Transverse colon (tissue), 4 donors: ENCODE data around the gene IKZF3. TPM values are rescaled to one million over a fixed set of nuclear protein-coding genes. Genes with fewer than 3 reads are reported as not detected.
"Not testable (repeated sequence)": the region's sequence is repeated elsewhere in the genome, so short reads cannot be mapped to it uniquely, and the experiment has no call there.

Source experiments
- DNase-seq: peaks from one replicate; pipeline ENCODE4 v3.0.0-alpha.2; 2019
- H3K27ac ChIP-seq, 4 donors: fragments of 200-600 bp; sonication (generic); 2 replicates each; pipeline ENCODE4 v1.5.1; 2016 to 2018; ENCODE audit warnings: inconsistent platforms in 4 of 4
- H3K27me3 ChIP-seq: fragments of 200-600 bp; sonication (generic); 2 replicates; pipeline ENCODE4 v1.5.1; 2017; ENCODE audit warnings: inconsistent platforms
- H3K36me3 ChIP-seq, 4 donors: fragments of 200-600 bp; sonication (generic); 2 replicates each; pipeline ENCODE4 v1.5.1; 2017 to 2019; ENCODE audit warnings: inconsistent platforms in 4 of 4
- H3K4me1 ChIP-seq, 4 donors: fragments of 200-600 bp; sonication (generic); 2 replicates each; pipeline ENCODE4 v1.5.1; 2017 to 2020; ENCODE audit warnings: inconsistent platforms in 4 of 4
- H3K4me3 ChIP-seq, 4 donors: fragments of 200-600 bp; sonication (generic); 1 replicate in 1 of 4; 2 replicates in 3 of 4; pipeline versions ENCODE4 v1.5.1 to v1.6.1; 2017 to 2019; ENCODE audit warnings: inconsistent platforms in 4 of 4
- H3K9me3 ChIP-seq, 2 donors: fragments of 200-600 bp; sonication (generic); 2 replicates each; pipeline ENCODE4 v1.5.1; 2017 to 2019; ENCODE audit warnings: inconsistent platforms in 2 of 2
- EP300 ChIP-seq: sonication (generic); formaldehyde crosslinking; IDR thresholded peaks from one replicate; pipeline ENCODE4 v1.6.1; 2017; ENCODE audit warnings: antibody characterized with exemption, low read depth
- POLR2A ChIP-seq: fragments of 450-650 bp; IDR thresholded peaks from one replicate; pipeline ENCODE4 v1.6.1; 2016; ENCODE audit warnings: antibody characterized with exemption, mild to moderate bottlenecking, moderate library complexity
- POLR2AphosphoS5 ChIP-seq, 3 donors: sonication (generic); formaldehyde crosslinking; IDR thresholded peaks; one replicate each; pipeline ENCODE4 v1.6.1; 2016; ENCODE audit warnings: antibody characterized with exemption in 3 of 3
- WGBS, 2 donors: methylation state at CpG; one replicate each; pipeline ENCODE4 v1.1.5; 2018; ENCODE audit warnings: low coverage in 1 of 2; 5-methylcytosine and 5-hydroxymethylcytosine counted together
- in situ Hi-C, 4 donors: fragments of 200-750 bp; cut with MboI; loops; one replicate each; pipeline versions ENCODE4 v1.15.0 to v1.15.1; 2017; ENCODE audit warnings: low sequenced_read_pairs in 3 of 4, low pct_ligation_motif_present in 1 of 4, low pct_unique_long_range_greater_than_20kb in 1 of 4
- intact Hi-C: fragments of 100-400 bp; cut with DNase I; formaldehyde crosslinking; loops from one replicate; pipeline ENCODE4 v1.15.1; 2023; ENCODE audit warnings: low total_unique reads
- total RNA-seq, 4 donors: library from RNA; depleted of rRNA; stranded (reverse); fragments of >200 nt; gene quantifications; one replicate each; pipeline ENCODE4 v1.1.0, GENCODE V29; 2016
- TF ChIP-seq, protein P1 (sequence below), 5 experiments: fragments of 200-600 bp in 3 of 5; fragments of 450-650 bp in 2 of 5; sonication (generic) in 3 of 5; IDR thresholded peaks; 1 replicate in 2 of 5; 2 replicates in 3 of 5; pipeline ENCODE4 v1.5.1; 2016 to 2017; ENCODE audit warnings: antibody characterized with exemption in 5 of 5, inconsistent platforms in 3 of 5, mild to moderate bottlenecking in 2 of 5, moderate library complexity in 1 of 5

The IKZF3 gene
- total RNA-seq, 4 donors from 2014 or later, result 2.2 to 13.5 (median 3.0) TPM

DNA sequence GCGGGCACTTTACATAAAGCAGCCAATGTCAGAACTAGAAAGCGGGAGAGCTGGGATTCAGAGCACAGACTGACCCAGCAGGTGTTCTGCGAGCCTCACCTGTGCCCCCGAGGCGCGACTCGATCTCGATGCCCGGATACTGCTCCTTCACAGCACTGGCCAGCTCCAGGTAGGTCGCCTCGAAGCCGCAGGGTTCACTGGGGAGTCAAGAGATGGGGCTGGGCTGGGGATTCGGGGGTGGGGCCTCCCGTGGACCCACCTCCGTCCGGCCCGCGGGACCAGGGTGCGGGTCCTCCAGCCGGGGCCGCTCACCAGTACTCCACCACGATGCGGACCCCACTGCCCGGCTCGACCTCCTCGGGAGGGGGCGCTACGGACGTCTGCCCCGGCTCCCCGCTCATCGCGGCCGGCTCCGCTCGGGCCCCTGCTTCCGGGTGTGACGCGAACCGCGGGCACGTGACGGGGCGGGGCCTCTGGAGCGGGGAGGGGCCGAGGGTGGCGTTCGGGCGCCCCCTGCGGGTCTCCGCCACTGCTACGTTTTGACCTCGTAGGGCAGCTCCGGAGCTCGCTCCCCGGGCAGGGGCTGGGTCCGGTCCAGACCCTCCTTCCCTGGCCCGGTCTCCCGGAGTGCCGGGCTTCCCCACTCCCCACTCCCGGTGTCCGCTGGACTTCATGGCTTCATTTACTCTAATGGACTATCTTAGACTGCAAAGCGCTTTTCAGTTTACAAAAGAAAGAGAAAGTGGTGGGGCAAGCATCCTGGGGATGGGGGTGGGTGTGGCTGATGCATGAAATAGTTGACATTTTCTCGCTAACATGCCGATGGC, 133.8 kb downstream of the IKZF3 start, which contains the start of gene MIEN1:
Gene MIEN1, minus strand, starts transcription at position 438 of the 827 bp plus-strand sequence. Its CDS starts 37 bp downstream, at position 401.
- in situ Hi-C loops (loop anchor here in 1 of 4 donors (25.0 kb wide), 1 partner anchor 93 kb away; the partner anchor contains the start of genes PPP1R1B and STARD3), intact Hi-C loops (no loop called here)
- DNase-seq, result peak; percentile 95
- H3K27me3 ChIP-seq, result no peaks in the 10 kb centered on the region
- H3K36me3 ChIP-seq, result peaks cover 0 to 17% (median 0%) of the 10 kb centered on the region in 4 donors
- peak within 1 kb of the TSS; percentile 86 to 95 (median 91) for H3K27ac ChIP-seq
- peaks cover 8 to 13% (median 10%) of the 10 kb centered on the region in 4 donors for H3K4me1 ChIP-seq
- TF ChIP-seq, protein P1, sequence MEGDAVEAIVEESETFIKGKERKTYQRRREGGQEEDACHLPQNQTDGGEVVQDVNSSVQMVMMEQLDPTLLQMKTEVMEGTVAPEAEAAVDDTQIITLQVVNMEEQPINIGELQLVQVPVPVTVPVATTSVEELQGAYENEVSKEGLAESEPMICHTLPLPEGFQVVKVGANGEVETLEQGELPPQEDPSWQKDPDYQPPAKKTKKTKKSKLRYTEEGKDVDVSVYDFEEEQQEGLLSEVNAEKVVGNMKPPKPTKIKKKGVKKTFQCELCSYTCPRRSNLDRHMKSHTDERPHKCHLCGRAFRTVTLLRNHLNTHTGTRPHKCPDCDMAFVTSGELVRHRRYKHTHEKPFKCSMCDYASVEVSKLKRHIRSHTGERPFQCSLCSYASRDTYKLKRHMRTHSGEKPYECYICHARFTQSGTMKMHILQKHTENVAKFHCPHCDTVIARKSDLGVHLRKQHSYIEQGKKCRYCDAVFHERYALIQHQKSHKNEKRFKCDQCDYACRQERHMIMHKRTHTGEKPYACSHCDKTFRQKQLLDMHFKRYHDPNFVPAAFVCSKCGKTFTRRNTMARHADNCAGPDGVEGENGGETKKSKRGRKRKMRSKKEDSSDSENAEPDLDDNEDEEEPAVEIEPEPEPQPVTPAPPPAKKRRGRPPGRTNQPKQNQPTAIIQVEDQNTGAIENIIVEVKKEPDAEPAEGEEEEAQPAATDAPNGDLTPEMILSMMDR (IDR thresholded peaks at IDR 0.05), result peak; percentile 86 to 97 (median 93)
- TF ChIP-seq POLR2AphosphoS5 (IDR thresholded peaks at IDR 0.05), result peak; percentile 88 to 98 (median 96)
- TF ChIP-seq EP300, result peak; percentile 57
- TF ChIP-seq POLR2A, result peak; percentile 91
- WGBS, 2 donors, result 0 to 1% methylated on average over 1 to 45 of the region's 65 CpGs
- peak within 1 kb of the TSS; percentile 69 to 90 (median 82) for H3K4me3 ChIP-seq
- no peaks in the 10 kb centered on the region for H3K9me3 ChIP-seq

DNA sequence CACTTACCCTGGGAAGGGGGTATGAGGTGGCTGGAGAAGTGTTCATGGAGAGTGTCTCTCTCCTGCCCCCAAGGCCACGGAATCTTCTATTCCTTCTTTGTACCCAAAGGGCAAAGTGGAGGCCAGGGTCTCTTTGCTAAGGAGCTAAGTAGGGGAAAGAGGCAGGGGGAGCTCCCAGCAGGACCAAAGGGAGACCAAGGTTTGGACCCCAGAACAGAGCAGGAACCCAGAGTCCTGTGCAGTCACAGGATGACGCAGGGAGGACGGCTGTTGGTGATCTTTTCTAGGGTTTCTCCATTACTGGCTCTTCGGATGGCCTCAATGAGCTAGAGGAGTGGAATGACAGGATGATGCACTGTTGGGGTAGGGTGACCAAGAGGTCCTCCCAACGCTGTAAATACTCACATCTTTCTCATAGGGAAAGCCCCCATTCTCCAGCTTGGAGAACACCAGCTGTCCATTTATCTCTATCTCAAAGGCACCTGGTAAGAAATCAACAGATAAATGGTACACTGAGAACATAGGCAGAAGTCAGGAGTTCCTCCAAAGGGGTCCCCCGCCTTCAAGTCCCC, 134.7 kb downstream of the IKZF3 start:
- H3K36me3 ChIP-seq, result peaks cover 0 to 25% (median 0%) of the 10 kb centered on the region in 4 donors

DNA sequence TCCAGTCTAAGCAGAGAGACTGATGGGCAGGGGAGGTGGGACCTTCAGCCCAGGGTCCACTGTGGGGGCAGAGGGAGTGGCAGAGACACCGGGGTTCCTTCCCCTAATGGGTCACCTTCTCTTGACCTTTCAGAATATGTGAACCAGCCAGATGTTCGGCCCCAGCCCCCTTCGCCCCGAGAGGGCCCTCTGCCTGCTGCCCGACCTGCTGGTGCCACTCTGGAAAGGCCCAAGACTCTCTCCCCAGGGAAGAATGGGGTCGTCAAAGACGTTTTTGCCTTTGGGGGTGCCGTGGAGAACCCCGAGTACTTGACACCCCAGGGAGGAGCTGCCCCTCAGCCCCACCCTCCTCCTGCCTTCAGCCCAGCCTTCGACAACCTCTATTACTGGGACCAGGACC, 136.6 kb downstream of the IKZF3 start:
- no peak overlapping the region for H3K4me3 ChIP-seq
- DNase-seq, result no peak
- in situ Hi-C loops, result loop anchor here in 1 of 4 donors (25.0 kb wide), 1 partner anchor 90 kb away; the partner anchor contains the start of genes PPP1R1B and STARD3
- H3K36me3 ChIP-seq, result peaks cover 0 to 25% (median 0%) of the 10 kb centered on the region in 4 donors
- H3K4me1 ChIP-seq, result peaks cover 8 to 14% (median 11%) of the 10 kb centered on the region in 4 donors
- no peaks in the 10 kb centered on the region for H3K27me3 ChIP-seq
- WGBS, 2 donors, result 75% methylated on average over 10 of the region's 10 CpGs; no CpG with 5 or more reads in 1 of the 2 donors
- H3K27ac ChIP-seq, result no peak overlapping the region
- intact Hi-C loops, result no loop called here
- TF ChIP-seq POLR2A (no peak), POLR2AphosphoS5 (IDR thresholded peaks at IDR 0.05) (no peak), EP300 (no peak)
- TF ChIP-seq, protein P1 (IDR thresholded peaks at IDR 0.05), result no peak
- H3K9me3 ChIP-seq, result no peaks in the 10 kb centered on the region

More for the DNA sequence above, 134.7 kb downstream of the IKZF3 start:
- H3K27ac ChIP-seq, result peak overlapping the region; percentile 86 to 95 (median 91)
- intact Hi-C loops (no loop called here), in situ Hi-C loops (loop anchor here in 1 of 4 donors (25.0 kb wide), 1 partner anchor 92 kb away; the partner anchor contains the start of genes PPP1R1B and STARD3)
- peaks cover 8 to 13% (median 10%) of the 10 kb centered on the region in 4 donors for H3K4me1 ChIP-seq
- no peaks in the 10 kb centered on the region for H3K9me3 ChIP-seq
- no peak for DNase-seq
- 68 to 80% methylated on average over 1 to 6 of the region's 6 CpGs for WGBS, 2 donors
- no peaks in the 10 kb centered on the region for H3K27me3 ChIP-seq
- H3K4me3 ChIP-seq, result peak overlapping the region; percentile 69 to 90 (median 82)
- TF ChIP-seq EP300, result no peak
- TF ChIP-seq POLR2AphosphoS5 (IDR thresholded peaks at IDR 0.05), result no peak
- no peak for TF ChIP-seq POLR2A
- TF ChIP-seq, protein P1 (IDR thresholded peaks at IDR 0.05), result no peak

DNA sequence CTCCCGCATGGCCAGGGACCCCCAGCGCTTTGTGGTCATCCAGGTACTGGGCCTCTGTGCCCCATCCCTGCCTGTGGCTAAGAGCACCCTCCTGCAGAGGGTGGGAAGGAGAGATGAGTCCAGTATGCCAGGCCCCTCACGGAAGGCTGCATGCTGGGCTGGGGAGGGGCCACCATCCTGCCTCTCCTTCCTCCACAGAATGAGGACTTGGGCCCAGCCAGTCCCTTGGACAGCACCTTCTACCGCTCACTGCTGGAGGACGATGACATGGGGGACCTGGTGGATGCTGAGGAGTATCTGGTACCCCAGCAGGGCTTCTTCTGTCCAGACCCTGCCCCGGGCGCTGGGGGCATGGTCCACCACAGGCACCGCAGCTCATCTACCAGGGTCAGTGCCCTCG, 137.5 kb downstream of the IKZF3 start:
- in situ Hi-C loops (loop anchor here in 1 of 4 donors (25.0 kb wide), 1 partner anchor 89 kb away; the partner anchor contains the start of genes PPP1R1B and STARD3), intact Hi-C loops (no loop called here)
- 96% methylated on average over 9 of the region's 9 CpGs; no CpG with 5 or more reads in 1 of the 2 donors for WGBS, 2 donors

DNA sequence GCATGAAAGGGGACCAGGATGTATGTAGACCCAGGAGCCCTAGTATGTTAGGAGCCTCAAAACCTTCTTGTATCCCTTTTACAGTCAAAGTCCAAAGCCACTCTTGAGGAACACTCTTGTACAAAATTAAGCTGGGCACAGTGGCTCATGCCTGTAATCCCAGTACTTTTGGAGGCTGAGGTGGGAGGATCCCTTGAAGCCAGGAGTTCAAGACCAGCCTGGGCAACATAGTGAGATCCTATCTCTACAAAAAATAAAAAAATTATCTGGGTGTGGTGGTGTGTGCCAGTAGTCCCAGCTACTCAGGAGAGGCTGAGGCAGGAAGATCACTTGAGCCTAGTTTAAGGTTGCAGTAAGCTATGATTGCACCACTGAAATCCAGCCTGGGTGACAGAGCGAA, 138.2 kb downstream of the IKZF3 start:
- H3K4me3 ChIP-seq, H3K27ac ChIP-seq, H3K27me3 ChIP-seq, H3K9me3 ChIP-seq, DNase-seq, intact Hi-C loops: not testable (repeated sequence)
- WGBS, 2 donors, result 100% methylated on average over 1 of the region's 1 CpG
- in situ Hi-C loops, result loop anchor here in 1 of 4 donors (25.0 kb wide), 1 partner anchor 89 kb away; the partner anchor contains the start of genes PPP1R1B and STARD3
- Histone ChIP-seq H3K36me3 (peaks cover 0 to 25% (median 0%) of the 10 kb centered on the region in 4 donors), H3K4me1 (peaks cover 8 to 14% (median 11%) of the 10 kb centered on the region in 4 donors)

More for the DNA sequence above, 137.5 kb downstream of the IKZF3 start:
- H3K4me1 ChIP-seq, result peaks cover 8 to 14% (median 11%) of the 10 kb centered on the region in 4 donors
- no peaks in the 10 kb centered on the region for H3K9me3 ChIP-seq
- no peak for TF ChIP-seq POLR2A
- TF ChIP-seq, protein P1 (IDR thresholded peaks at IDR 0.05), result no peak
- TF ChIP-seq EP300, result no peak
- TF ChIP-seq POLR2AphosphoS5 (IDR thresholded peaks at IDR 0.05), result no peak
- DNase-seq, result no peak
- no peaks in the 10 kb centered on the region for H3K27me3 ChIP-seq
- H3K36me3 ChIP-seq, result peaks cover 0 to 25% (median 0%) of the 10 kb centered on the region in 4 donors
- H3K4me3 ChIP-seq, result no peak overlapping the region
- H3K27ac ChIP-seq, result no peak overlapping the region
